ENCODE data around the gene GJC2.
"Not testable (repeated sequence)": the region's sequence is repeated elsewhere in the genome, so short reads cannot be mapped to it uniquely, and the experiment has no call there.

The GJC2 gene

GRCh38 chr1:228173528-228174481 is 24.1 kb downstream of the GJC2 start:
- DNase-seq (ENCODE audit: low read depth in 2 of 2), result not testable (repeated sequence)

DNA sequence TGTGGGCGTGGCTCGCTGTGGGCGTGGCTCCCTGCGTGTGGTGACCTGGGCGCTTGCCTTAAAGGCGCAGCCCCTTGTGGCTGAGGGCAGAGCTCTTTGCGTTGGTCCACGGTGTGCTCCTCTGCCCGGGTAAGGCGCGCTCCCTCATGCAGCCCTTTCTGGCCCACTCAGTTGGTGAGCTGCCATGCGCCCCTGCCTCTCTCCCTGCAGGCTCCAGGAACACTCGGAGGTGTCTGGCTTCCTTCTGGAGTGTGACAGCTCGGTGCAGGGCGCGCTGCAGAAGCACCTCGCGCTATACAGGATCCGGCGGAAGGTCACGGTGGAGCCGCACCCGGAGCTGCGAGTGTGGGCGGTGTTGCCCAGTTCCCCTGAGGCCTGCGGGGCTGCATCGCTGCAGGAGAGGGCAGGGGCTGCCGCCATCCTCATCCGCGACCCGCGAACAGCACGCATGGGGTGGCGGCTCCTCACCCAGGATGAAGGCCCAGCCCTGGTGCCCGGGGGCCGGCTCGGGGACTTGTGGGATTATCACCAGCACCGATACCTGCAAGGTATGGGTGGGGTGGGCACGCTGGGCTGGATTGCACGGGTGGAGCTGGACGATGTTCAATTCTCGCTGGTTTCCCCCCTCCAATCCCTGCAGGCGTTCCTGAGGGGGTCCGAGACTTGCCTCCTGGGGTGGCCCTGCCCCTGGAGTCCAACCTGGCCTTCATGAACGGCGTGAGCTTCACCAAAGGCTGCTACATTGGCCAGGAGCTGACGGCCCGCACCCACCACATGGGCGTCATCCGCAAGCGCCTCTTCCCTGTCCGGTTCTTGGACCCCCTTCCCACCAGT is 25.0 kb downstream of the GJC2 start:
- no peak for DNase-seq (ENCODE audit: low read depth in 2 of 2)

- DNase-seq (ENCODE audit: low read depth in 2 of 2), result no peak
Observed at GRCh38 chr1:228175316-228176023, 25.7 kb downstream of the GJC2 start.

DNA sequence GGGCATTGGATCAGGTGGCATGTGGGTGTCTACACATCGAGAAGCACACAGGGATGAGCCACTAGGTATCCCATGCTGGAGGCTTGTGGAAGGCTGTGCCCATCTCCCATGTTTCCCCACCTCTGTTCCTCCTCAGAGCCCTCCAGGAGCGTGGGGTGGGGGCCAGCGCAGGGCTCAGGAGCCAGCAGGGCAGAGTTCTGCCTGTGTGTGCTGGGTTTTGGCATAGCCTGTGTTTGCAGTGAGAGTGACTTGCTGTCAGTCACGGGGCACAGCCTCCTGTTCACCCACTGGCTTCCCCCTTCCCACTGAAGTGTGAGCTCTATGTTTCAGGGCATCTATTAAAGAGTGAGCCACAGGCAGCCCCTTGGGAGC is 26.3 kb downstream of the GJC2 start:
- DNase-seq (ENCODE audit: low read depth in 2 of 2), result no peak

- no peak for DNase-seq (ENCODE audit: low read depth in 2 of 2)
Observed at GRCh38 chr1:228176461-228177182, 26.9 kb downstream of the GJC2 start.

DNA sequence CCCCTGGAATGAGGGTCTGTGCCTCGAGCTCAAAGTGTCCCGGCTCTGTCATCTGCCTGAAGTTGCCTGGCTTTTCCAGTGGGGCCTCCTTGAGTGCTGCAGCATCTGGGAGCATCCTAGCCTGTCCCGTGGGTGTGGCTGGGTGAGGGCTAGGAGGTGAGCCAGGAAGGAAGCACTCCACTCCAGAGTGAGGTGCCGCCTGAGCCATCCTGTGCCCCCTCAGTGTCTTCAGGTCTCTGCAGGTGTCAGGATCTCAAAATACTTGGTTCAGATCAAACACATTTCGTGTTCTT is 27.4 kb downstream of the GJC2 start:
- DNase-seq (ENCODE audit: low read depth in 2 of 2), result no peak

DNA sequence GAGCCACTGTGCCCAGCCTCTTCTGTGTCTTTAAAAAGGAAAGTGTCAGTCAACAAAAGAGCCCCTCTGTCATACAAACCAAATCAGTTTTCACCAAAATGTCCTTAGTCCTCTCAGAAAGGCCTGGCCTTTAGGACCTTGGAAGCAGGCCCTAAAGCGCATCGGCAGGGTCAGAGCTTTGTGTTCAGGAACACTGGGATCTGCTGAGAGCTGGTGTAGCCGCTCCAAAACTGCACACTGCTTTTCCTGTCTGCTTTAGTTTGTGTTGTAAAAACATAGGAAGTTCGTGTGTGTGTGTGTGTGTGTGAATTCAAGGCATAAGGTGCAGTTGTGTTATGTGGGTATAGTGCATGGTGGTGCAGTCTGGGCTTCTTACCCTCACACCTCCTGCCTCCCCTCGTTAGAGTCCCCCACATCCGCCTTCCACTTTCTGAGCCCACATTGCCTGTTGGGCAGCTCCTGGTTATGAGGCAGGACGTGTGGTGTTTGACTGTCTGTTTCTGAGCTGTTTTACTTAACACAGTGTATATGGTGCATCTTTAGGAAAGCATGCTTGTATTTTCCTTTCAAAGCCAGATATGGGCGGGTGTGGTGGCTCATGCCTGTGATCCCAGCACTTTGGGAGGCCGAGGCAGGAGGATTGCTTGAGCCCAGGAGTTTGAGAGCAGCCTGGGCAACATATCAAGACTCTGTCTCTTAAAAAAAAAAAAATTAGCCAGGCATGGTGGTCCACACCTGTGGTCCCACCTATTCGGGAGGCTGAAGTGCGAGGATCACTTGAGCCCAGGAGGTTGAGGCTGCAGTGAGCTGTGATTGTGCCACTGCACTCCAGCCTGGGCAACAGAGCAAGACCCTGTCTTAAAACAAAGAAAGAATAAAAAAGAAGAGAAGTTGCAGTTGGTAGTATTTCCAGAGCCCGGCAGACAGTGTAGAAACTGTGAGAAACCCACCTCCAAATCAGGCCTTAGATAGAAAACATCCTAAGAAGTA is 28.3 kb downstream of the GJC2 start:
- no peak for DNase-seq (ENCODE audit: low read depth in 2 of 2)

GRCh38 chr1:228178737-228179684 is 29.3 kb downstream of the GJC2 start:
- no peak for DNase-seq (ENCODE audit: low read depth in 2 of 2)

- no peak for DNase-seq (ENCODE audit: low read depth in 2 of 2)
Observed at GRCh38 chr1:228180271-228180958, 30.7 kb downstream of the GJC2 start.

DNA sequence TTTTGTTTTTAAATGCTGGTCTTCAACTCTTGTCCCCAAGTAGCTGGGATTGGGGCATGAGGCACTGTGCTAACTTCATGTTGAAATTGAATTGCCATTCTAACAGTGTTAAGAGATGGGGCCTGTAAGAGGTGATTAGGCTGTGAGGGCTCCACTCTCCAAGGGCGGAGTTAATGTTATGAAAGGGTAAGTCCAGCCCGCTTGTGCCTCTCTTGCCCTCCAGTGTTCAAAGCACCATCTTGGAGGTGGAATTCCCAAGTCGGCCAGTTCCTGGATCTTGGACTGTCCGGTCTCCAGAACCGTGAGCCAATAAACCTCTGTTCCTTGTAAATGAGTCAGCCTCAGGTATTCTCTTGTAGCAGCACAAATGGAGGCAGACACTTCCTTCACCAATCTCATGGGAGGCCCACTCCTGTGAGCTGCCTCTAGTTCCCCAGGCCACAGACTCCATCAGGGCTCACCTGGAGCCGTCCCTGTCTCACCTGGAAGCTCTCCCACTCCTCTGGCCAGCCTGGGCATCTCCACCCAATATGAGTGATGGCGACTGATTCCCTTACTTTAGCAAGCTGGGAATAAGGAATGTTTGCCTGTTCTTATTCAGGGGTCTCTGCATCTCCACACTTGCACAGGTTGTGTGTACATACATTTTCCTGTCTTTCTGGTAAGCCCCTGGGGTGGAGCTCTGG is 31.4 kb downstream of the GJC2 start:
- no peak for DNase-seq (ENCODE audit: low read depth in 2 of 2)

- no peak for DNase-seq (ENCODE audit: low read depth in 2 of 2)
Observed at GRCh38 chr1:228181645-228182034, 31.9 kb downstream of the GJC2 start.

DNA sequence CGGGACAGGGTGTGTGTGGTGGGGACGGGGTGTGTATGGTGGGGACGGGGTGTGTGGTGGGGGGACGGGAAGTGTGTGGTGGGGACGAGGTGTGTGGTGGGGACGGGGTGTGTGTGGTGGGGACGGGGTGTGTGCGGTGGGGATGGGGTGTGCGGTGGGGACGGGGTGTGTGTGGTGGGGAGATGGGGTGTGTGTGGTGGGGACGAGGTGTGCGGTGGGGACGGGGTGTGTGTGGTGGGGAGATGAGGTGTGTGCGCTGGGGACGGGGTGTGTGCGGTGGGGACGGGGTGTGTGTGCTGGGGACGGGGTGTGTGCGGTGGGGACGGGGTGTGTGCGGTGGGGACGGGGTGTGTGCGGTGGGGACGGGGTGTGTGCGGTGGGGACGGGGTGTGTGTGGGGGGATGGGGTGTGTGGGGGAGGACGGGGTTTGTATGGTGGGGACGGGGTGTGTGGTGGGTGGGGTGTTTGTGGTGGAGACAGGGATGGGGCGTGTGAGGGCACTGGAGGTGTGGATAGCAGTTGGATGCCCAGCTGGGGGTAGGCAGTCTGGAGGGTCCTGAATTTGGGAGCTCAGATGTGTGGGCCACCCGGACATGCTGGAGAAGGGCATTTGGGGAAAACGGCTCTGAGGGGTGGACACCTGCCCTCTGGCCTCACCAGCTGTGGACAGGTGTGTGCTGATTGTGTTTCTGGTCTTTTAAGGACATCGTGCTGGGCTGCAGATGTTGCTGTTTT is 32.7 kb downstream of the GJC2 start:
- no peak for DNase-seq (ENCODE audit: low read depth in 2 of 2)

- no peak for DNase-seq (ENCODE audit: low read depth in 2 of 2)
Observed at GRCh38 chr1:228184152-228184551, 34.4 kb downstream of the GJC2 start.

DNA sequence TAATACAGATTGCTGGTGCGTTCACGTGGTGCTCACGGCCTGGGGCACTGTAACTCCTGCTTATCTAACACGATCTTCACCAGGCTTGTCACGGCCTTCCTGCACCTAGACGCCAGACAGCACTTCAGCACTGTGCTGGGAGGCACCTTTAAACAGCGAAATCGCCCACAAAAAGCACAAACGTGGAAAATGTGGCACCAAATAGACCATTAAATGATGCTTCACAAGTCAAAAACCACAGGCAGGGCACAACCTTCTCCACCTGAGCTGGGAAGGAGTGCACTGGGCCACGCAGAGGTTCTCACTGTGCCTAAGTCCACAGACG is 35.9 kb downstream of the GJC2 start:
- DNase-seq (ENCODE audit: low read depth in 2 of 2), result no peak

- DNase-seq (ENCODE audit: low read depth in 2 of 2), result not testable (repeated sequence)
Observed at GRCh38 chr1:228188249-228188648, 38.5 kb downstream of the GJC2 start.

DNA sequence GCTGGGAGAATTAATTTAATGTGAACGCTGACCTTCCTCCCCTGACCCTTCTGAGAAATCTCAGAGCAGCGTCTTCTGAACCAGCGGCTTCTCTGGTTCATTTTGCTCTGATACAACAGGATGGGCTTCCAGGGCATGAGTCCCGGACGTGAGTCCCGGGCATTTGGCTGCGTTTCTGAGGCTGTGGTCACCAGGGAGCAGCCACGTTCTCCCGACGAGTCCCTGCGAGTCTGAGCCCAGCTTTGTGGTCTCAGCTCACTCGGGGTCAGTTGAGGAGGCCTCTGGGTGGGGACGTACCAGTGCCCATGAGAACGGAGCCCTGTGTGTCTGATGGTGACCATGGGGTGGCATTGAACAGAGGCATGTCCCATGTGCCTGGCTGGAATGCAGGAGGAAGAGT is 40.5 kb downstream of the GJC2 start:
- no peak for DNase-seq (ENCODE audit: low read depth in 2 of 2)

DNA sequence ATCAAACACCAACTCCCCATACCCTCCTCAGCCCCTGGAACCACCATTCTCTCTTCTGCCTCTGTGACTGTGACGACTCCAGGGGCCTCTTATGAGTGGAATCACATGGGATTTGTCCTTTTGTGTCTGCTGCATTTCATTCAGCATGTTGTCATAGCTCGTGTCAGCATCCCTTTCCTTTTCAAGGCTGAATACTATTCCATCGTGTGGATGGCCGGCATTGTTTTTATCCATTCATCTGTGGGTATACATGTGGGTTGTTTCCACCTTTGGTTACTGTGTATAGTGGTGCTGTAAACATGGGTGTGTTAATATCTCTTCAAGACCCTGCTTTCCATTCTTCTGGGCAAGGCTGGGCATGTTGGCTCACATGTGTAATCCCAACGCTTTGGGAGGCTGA is 41.0 kb downstream of the GJC2 start:
- no peak for DNase-seq (ENCODE audit: low read depth in 2 of 2)

- no peak for DNase-seq (ENCODE audit: low read depth in 2 of 2)
Observed at GRCh38 chr1:228194436-228194835, 44.7 kb downstream of the GJC2 start.
